Astrocyte (in vitro differentiated cells and primary cell): ENCODE measurements around the gene STIM1. TPM values are rescaled to one million over a fixed set of nuclear protein-coding genes. Genes with fewer than 3 reads are reported as not detected.

Source experiments
- DNase-seq: peaks from one replicate; pipeline ENCODE4 v3.0.0-alpha.2; 2010; ENCODE audit warnings: low read depth
- FAIRE-seq: peaks from 2 replicates; lab custom pipeline; 2011; peaks lifted over from hg19 to GRCh38; lab: Jason Lieb, UNC
- H2AFZ ChIP-seq: 2 replicates; pipeline ENCODE4 v1.6.0; 2012; ENCODE audit warnings: low read depth, low read length, inconsistent platforms
- H3K27ac ChIP-seq: 2 replicates; pipeline ENCODE4 v1.5.1; 2011; ENCODE audit warnings: low read depth, low read length, inconsistent platforms
- H3K27me3 ChIP-seq: 2 replicates; pipeline ENCODE4 v1.6.0; 2011; ENCODE audit warnings: low read length, inconsistent platforms; ENCODE audit not compliant: insufficient read depth
- H3K36me3 ChIP-seq: 2 replicates; pipeline ENCODE4 v1.5.1; 2011; ENCODE audit warnings: low read length, inconsistent platforms; ENCODE audit not compliant: insufficient read depth
- H3K4me1 ChIP-seq: 2 replicates; pipeline ENCODE4 v1.5.1; 2011; ENCODE audit warnings: low read length, inconsistent platforms; ENCODE audit not compliant: insufficient read depth
- H3K4me2 ChIP-seq: 2 replicates; pipeline ENCODE4 v1.6.0; 2012; ENCODE audit warnings: low read length, inconsistent platforms
- H3K4me3 ChIP-seq: 2 replicates; pipeline ENCODE4 v1.5.1; 2011; ENCODE audit warnings: low read depth, mild to moderate bottlenecking, low read length, inconsistent platforms; ENCODE audit not compliant: insufficient read depth
- H3K79me2 ChIP-seq: 2 replicates; pipeline ENCODE4 v1.6.0; 2012; ENCODE audit warnings: mild to moderate bottlenecking, low read length, inconsistent platforms; ENCODE audit not compliant: insufficient read depth
- H3K9ac ChIP-seq: 2 replicates; pipeline ENCODE4 v1.6.0; 2012; ENCODE audit warnings: mild to moderate bottlenecking, low read length, inconsistent platforms
- H3K9me3 ChIP-seq: 2 replicates; pipeline ENCODE4 v1.5.1; 2012; ENCODE audit warnings: low read depth, mild to moderate bottlenecking, low read length, inconsistent platforms; ENCODE audit not compliant: insufficient read depth
- H4K20me1 ChIP-seq: 2 replicates; pipeline ENCODE4 v1.6.0; 2012; ENCODE audit warnings: low read length, inconsistent platforms; ENCODE audit not compliant: insufficient read depth
- H3K27ac Mint-ChIP-seq: one replicate; pipeline ENCODE4 v1.8.0; 2021; ENCODE audit warnings: mild to moderate bottlenecking, mixed read lengths; ENCODE audit not compliant: unreplicated experiment
- H3K27me3 Mint-ChIP-seq: one replicate; pipeline ENCODE4 v1.8.0; 2021; ENCODE audit warnings: low read depth, mixed read lengths; ENCODE audit not compliant: unreplicated experiment
- H3K36me3 Mint-ChIP-seq: one replicate; pipeline ENCODE4 v1.8.0; 2021; ENCODE audit warnings: low read depth, mixed read lengths; ENCODE audit not compliant: unreplicated experiment
- H3K4me1 Mint-ChIP-seq: one replicate; pipeline ENCODE4 v1.8.0; 2021; ENCODE audit warnings: low read depth, mixed read lengths; ENCODE audit not compliant: unreplicated experiment
- H3K4me3 Mint-ChIP-seq: one replicate; pipeline ENCODE4 v1.8.0; 2021; ENCODE audit warnings: mild to moderate bottlenecking, moderate library complexity, mixed read lengths; ENCODE audit not compliant: unreplicated experiment
- H3K9me3 Mint-ChIP-seq: one replicate; pipeline ENCODE4 v1.8.0; 2021; ENCODE audit warnings: mild to moderate bottlenecking, mixed read lengths; ENCODE audit not compliant: unreplicated experiment
- EZH2 ChIP-seq: IDR thresholded peaks from 2 replicates; pipeline ENCODE4 v1.6.1; 2012; ENCODE audit warnings: mild to moderate bottlenecking, low read length, inconsistent platforms; ENCODE audit not compliant: insufficient read depth
- total RNA-seq: library from RNA; stranded (reverse); gene quantifications from 2 replicates; pipeline ENCODE4 v1.2.1, GENCODE V29; 2021
- TF ChIP-seq, protein P1 (sequence below): IDR thresholded peaks from 2 replicates; pipeline ENCODE4 v1.5.1; 2011; ENCODE audit warnings: low read depth, mild to moderate bottlenecking, inconsistent platforms, low read length, moderate library complexity; ENCODE audit not compliant: insufficient read depth

The STIM1 gene
- total RNA-seq, 1 donor from 2014 or later = 42.9 TPM

- Histone ChIP-seq H3K27me3 (no peaks in the 10 kb centered on the region), H3K36me3 (no peaks in the 10 kb centered on the region), H3K9me3 (no peaks in the 10 kb centered on the region), H3K4me2 (no peak overlapping the region), H3K4me1 (peaks cover 7% of the 10 kb centered on the region), H3K27ac (no peak overlapping the region), H3K9ac (no peak overlapping the region), H2AFZ (no peak overlapping the region), H3K79me2 (no peaks in the 10 kb centered on the region), H4K20me1 (no peaks in the 10 kb centered on the region), H3K4me3 (no peak overlapping the region)
- Mint-ChIP-seq H3K4me1 (peaks cover 24% of the 10 kb centered on the region), H3K27me3 (no peaks in the 10 kb centered on the region), H3K9me3 (peaks cover 3% of the 10 kb centered on the region), H3K4me3 (no peak overlapping the region), H3K27ac (no peak overlapping the region), H3K36me3 (peaks cover 8% of the 10 kb centered on the region)
- FAIRE-seq = no peak
- TF ChIP-seq EZH2 = no peak
- TF ChIP-seq, protein P1, sequence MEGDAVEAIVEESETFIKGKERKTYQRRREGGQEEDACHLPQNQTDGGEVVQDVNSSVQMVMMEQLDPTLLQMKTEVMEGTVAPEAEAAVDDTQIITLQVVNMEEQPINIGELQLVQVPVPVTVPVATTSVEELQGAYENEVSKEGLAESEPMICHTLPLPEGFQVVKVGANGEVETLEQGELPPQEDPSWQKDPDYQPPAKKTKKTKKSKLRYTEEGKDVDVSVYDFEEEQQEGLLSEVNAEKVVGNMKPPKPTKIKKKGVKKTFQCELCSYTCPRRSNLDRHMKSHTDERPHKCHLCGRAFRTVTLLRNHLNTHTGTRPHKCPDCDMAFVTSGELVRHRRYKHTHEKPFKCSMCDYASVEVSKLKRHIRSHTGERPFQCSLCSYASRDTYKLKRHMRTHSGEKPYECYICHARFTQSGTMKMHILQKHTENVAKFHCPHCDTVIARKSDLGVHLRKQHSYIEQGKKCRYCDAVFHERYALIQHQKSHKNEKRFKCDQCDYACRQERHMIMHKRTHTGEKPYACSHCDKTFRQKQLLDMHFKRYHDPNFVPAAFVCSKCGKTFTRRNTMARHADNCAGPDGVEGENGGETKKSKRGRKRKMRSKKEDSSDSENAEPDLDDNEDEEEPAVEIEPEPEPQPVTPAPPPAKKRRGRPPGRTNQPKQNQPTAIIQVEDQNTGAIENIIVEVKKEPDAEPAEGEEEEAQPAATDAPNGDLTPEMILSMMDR = no peak
- no peak for DNase-seq
Observed at GRCh38 chr11:3946455-3947017, 91.1 kb downstream of the STIM1 start.

- TF ChIP-seq, protein P1 = no peak
- no peak for TF ChIP-seq EZH2
- Histone ChIP-seq H2AFZ (no peak overlapping the region), H3K79me2 (no peaks in the 10 kb centered on the region), H3K4me1 (peaks cover 9% of the 10 kb centered on the region), H3K4me3 (no peak overlapping the region), H4K20me1 (no peaks in the 10 kb centered on the region), H3K9ac (no peak overlapping the region), H3K9me3 (no peaks in the 10 kb centered on the region), H3K27me3 (no peaks in the 10 kb centered on the region), H3K4me2 (no peak overlapping the region), H3K36me3 (no peaks in the 10 kb centered on the region), H3K27ac (no peak overlapping the region)
- Mint-ChIP-seq H3K9me3 (peaks cover 3% of the 10 kb centered on the region), H3K4me3 (no peak overlapping the region), H3K27me3 (no peaks in the 10 kb centered on the region), H3K36me3 (peaks cover 6% of the 10 kb centered on the region), H3K4me1 (peaks cover 29% of the 10 kb centered on the region), H3K27ac (no peak overlapping the region)
- FAIRE-seq (no peak), DNase-seq (peak; percentile 62)
Observed at GRCh38 chr11:3947061-3947460, 91.6 kb downstream of the STIM1 start.

DNA sequence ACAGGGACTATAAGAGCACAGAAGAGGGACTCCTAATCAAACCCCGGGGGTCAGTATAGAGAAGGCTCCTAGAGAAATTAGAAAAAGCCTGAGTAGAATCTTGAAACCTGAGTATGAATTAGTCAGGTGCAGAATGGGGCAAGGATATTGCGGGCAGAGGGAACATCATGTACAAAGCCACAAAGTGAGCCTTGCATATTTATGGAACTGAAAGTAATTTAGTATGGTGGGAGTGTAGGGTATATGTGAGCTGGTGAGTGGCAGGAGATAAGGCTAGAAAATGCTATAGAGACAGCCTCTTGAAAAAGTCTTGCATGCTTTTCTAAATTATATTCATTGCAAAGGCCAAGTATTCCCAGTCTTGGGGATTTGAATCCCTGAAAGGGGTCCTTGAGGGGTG lies 93.7 kb downstream of the STIM1 start:
- no peaks in the 10 kb centered on the region for H3K36me3 ChIP-seq
- H3K4me3 ChIP-seq = no peak overlapping the region
- H3K9ac ChIP-seq = no peak overlapping the region
- H3K27me3 ChIP-seq = no peaks in the 10 kb centered on the region
- H3K9me3 Mint-ChIP-seq = peaks cover 3% of the 10 kb centered on the region
- H4K20me1 ChIP-seq = no peaks in the 10 kb centered on the region
- TF ChIP-seq EZH2 = no peak
- TF ChIP-seq, protein P1 = no peak
- no peaks in the 10 kb centered on the region for H3K9me3 ChIP-seq
- no peak overlapping the region for H3K27ac Mint-ChIP-seq
- no peak overlapping the region for H3K27ac ChIP-seq
- peaks cover 6% of the 10 kb centered on the region for H3K36me3 Mint-ChIP-seq
- H3K27me3 Mint-ChIP-seq = no peaks in the 10 kb centered on the region
- no peak overlapping the region for H2AFZ ChIP-seq
- no peaks in the 10 kb centered on the region for H3K79me2 ChIP-seq
- H3K4me2 ChIP-seq = no peak overlapping the region
- DNase-seq (no peak), FAIRE-seq (no peak)
- peaks cover 9% of the 10 kb centered on the region for H3K4me1 ChIP-seq
- no peak overlapping the region for H3K4me3 Mint-ChIP-seq
- H3K4me1 Mint-ChIP-seq = peaks cover 38% of the 10 kb centered on the region
